GM21528 (cell line): ENCODE data around the gene CNTNAP2.
"Not testable (repeated sequence)": the region's sequence is repeated elsewhere in the genome, so short reads cannot be mapped to it uniquely, and the experiment has no call there.

Experiments used
- ATAC-seq: cut with Tn5 transposase; IDR thresholded peaks from one replicate; pipeline ENCODE4 v1.9.1; 2021; ENCODE audit warnings: mild to moderate bottlenecking, moderate library complexity; ENCODE audit not compliant: unreplicated experiment, low FRiP score

CNTNAP2 gene

GRCh38 chr7:147653456-147653855 is 1536.9 kb downstream of the CNTNAP2 start:
- ATAC-seq = no peak

- no peak for ATAC-seq
Measured at GRCh38 chr7:147658392-147658967, 1541.9 kb downstream of the CNTNAP2 start.

GRCh38 chr7:147659036-147659995 is 1542.7 kb downstream of the CNTNAP2 start:
- ATAC-seq = no peak

- ATAC-seq = no peak
Measured at GRCh38 chr7:147664541-147664940, 1547.9 kb downstream of the CNTNAP2 start.

- no peak for ATAC-seq
Measured at GRCh38 chr7:147670759-147671158, 1554.2 kb downstream of the CNTNAP2 start.

GRCh38 chr7:147674705-147675104 is 1558.1 kb downstream of the CNTNAP2 start:
- no peak for ATAC-seq

- ATAC-seq = no peak
Measured at GRCh38 chr7:147678943-147679342, 1562.3 kb downstream of the CNTNAP2 start.

- no peak for ATAC-seq
Measured at GRCh38 chr7:147681530-147681929, 1564.9 kb downstream of the CNTNAP2 start.

GRCh38 chr7:147700702-147701101 is 1584.1 kb downstream of the CNTNAP2 start:
- no peak for ATAC-seq

- ATAC-seq = no peak
Measured at GRCh38 chr7:147707926-147708325, 1591.3 kb downstream of the CNTNAP2 start.

- no peak for ATAC-seq
Measured at GRCh38 chr7:147708871-147709270, 1592.3 kb downstream of the CNTNAP2 start.

- no peak for ATAC-seq
Measured at GRCh38 chr7:147711447-147711846, 1594.8 kb downstream of the CNTNAP2 start.

GRCh38 chr7:147721962-147722830 is 1605.6 kb downstream of the CNTNAP2 start:
- no peak for ATAC-seq

GRCh38 chr7:147723536-147723935 is 1606.9 kb downstream of the CNTNAP2 start:
- ATAC-seq = no peak

GRCh38 chr7:147731311-147731710 is 1614.7 kb downstream of the CNTNAP2 start:
- no peak for ATAC-seq

- ATAC-seq = not testable (repeated sequence)
Measured at GRCh38 chr7:147737559-147738214, 1621.1 kb downstream of the CNTNAP2 start.

GRCh38 chr7:147742301-147742700 is 1625.7 kb downstream of the CNTNAP2 start:
- ATAC-seq = no peak

GRCh38 chr7:147756300-147756699 is 1639.7 kb downstream of the CNTNAP2 start:
- no peak for ATAC-seq

- ATAC-seq = no peak
Measured at GRCh38 chr7:147759327-147759943, 1642.8 kb downstream of the CNTNAP2 start.

- ATAC-seq = no peak
Measured at GRCh38 chr7:147765301-147765700, 1648.7 kb downstream of the CNTNAP2 start.
